Measurements from ENCODE around the gene BCR.

DNA sequence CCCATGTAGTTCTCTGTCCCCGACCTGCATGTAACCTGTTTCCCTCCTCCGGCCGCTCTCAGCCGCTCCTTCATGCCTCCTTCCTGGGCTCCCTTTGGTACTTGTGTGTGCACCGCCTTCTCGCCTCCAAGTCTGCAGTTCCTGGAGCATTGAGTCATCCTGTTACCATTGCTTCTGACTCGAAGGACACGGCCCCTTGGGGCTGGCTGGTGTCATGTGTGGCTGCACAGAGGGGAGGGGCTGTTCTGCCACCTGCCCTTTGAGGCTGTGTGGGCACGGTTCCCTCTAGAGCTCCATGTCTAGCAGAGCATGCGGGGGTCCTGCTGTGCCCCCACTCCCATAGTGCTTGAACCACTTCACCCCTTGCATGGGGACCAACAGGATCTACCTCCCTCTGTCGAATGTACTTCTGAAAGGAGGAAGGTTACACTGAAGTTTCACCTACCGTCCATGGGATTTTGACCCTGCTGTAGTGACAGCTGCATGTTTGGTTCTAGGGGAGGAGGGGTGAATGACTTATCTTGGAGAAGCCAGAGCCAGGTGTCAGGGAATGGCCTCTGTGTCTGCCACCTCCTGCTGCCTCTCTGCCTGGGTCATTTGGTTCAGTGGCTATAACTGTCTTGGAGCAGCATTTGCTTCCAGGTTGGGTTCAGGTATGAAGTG lies 39.6 kb downstream of the BCR start:
- TF ChIP-seq, protein P1, sequence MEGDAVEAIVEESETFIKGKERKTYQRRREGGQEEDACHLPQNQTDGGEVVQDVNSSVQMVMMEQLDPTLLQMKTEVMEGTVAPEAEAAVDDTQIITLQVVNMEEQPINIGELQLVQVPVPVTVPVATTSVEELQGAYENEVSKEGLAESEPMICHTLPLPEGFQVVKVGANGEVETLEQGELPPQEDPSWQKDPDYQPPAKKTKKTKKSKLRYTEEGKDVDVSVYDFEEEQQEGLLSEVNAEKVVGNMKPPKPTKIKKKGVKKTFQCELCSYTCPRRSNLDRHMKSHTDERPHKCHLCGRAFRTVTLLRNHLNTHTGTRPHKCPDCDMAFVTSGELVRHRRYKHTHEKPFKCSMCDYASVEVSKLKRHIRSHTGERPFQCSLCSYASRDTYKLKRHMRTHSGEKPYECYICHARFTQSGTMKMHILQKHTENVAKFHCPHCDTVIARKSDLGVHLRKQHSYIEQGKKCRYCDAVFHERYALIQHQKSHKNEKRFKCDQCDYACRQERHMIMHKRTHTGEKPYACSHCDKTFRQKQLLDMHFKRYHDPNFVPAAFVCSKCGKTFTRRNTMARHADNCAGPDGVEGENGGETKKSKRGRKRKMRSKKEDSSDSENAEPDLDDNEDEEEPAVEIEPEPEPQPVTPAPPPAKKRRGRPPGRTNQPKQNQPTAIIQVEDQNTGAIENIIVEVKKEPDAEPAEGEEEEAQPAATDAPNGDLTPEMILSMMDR (IDR thresholded peaks at IDR 0.05), result no peak
- TF ChIP-seq POLR2A (IDR thresholded peaks at IDR 0.05) (no peak), EP300 (IDR thresholded peaks at IDR 0.05) (no peak), POLR2AphosphoS5 (IDR thresholded peaks at IDR 0.05) (no peak)

Measured in suprapubic skin (tissue), 4 donors.